ENCODE measurements around the gene PCDHB3.

- TF ChIP-seq POLR2A (IDR thresholded peaks at IDR 0.05; ENCODE audit: low read length) (no peak), GATA1 (IDR thresholded peaks at IDR 0.05; ENCODE audit: low read depth, low read length) (no peak)
These were observed 27.0 kb downstream of the PCDHB3 start for GRCh38 chr5:141127305-141127704.
